ENCODE data around the gene FLT4.
A peak's percentile ranks its signal among the peaks of the same experiment; 100 is the strongest.

Gene FLT4

DNA sequence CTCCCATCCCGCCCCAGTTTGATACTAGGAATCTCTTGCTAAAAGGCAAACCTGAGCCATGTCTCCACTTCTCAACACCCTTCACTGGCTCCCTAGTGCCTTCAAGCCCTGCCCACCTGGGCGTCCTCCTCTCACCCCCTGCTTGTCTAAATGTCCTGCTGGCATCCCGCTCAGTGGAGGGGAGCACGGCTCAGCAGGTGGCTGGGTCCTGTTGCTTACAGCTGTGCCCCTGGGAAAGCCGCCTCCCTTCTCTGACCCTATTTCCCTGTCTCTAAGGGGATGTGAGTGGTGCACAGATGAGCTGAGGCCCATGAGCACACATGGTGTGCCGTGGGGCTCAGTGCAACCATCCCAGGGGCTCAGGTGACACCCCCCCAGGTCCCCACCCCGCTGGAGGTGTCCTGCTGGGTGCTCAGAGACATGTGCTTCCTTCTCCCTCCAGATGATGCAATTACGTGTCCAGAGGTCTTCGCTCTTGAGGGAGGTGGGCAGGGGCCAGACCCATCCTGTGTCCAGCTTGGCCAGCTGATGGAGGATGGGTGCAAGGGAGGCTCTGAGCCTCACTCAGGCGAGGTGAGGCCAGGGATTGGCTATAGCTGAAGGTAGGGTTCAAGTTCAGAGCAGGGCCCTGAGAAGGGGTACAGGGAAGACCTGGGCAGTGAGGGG is 24.1 kb downstream of the FLT4 start:
- DNase-seq: no peak

DNA sequence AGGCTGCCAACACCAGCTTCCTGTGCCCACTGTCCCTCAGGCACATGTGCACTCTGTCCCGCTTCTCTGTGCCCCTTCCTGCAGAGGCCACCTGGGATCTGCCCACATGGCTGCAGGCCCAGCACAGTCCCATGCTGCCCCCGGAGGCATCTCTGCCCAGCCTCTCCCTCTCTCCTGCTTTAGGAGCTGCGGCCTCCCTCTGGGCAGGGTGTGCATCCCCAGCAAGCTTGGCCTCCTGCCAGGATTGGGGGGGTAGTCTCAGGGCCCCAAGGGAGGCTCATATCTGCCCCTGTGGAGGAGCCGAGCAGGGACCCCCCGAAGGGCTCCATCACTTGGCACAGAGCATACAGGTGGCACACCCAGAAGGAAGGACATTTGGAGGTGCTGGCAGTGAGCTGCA is 24.8 kb downstream of the FLT4 start:
- DNase-seq: no peak

DNA sequence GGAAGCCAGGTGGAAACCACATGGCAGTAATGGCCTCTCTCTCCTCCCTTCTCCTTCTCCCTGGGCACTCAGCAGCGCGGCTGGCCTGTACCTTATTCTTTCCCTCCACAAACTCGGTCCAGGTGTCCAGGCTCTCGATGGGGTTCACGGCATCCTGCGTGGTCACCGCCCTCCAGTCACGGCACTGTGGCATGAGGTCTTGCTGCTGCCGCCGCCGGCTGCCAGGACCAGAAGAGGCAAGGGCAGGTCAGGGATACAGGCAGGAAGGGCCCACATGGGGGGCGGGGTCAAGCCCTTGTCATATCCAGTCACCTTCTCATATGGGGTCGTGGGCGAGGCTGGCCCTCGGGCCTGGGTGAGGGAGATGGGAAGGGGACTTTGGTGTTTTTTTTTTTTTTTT is 25.6 kb downstream of the FLT4 start:
- no peak for DNase-seq

- no peak for DNase-seq
These were observed 26.0 kb downstream of the FLT4 start for GRCh38 chr5:180623411-180623834.

DNA sequence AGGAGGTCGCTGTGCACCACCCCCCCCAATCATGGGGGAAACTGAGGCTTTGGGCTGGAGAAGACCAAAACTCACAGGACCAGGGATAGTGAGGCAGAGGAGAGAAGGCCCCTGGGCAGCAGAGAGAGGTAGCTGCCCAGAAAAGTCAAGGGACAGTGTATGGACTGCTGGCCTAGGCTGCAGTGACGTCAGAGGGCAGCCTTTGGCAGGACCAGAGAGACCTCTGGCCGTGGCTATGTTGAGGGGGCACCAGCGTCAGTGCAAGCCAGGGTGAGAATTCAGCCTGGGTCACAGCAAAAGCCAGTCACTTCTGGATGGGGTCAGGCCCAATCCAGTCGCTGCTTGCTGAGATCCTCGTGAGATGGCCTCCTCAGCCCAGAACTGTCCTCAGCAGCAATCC is 26.5 kb downstream of the FLT4 start:
- no peak for DNase-seq

DNA sequence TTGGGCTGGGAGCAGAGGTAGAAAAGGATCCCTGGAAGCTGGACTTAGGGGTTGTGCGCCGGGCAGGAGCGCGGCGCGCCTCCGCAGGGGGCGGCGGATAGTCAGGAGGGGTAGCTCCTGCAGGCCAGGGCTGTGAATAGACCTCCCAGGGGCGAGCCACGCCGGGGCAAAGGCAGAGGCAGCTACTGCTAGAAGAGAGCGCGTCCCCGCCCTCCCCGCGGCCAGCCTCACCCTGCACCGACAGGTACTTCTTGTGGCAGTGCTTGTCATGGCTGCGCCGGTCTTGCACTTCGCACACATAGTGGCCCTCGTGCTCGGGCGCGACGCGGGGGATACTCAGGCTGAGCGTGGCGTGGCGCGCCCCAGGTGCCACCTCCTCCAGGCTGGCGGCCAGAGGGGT is 28.1 kb downstream of the FLT4 start:
- DNase-seq: no peak

- no peak for DNase-seq
These were observed 29.4 kb downstream of the FLT4 start for GRCh38 chr5:180620014-180620413.

DNA sequence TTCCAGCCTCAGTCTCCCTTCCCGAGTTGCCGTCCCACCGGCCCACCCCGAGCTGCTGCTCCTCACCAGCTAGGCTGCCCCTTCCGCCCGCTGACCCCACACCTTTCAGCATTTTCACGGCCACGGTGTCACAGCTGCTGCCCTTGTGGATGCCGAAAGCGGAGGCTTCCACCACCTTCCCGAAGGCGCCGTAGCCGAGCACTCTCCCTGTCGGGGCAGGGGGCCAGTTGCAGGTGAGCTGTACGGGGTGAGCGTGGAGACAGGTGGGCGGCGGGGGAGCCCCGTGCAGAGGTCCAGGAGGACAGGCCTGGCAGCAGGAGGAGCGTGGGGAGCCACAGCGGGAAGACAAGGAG is 29.9 kb downstream of the FLT4 start:
- DNase-seq: no peak

DNA sequence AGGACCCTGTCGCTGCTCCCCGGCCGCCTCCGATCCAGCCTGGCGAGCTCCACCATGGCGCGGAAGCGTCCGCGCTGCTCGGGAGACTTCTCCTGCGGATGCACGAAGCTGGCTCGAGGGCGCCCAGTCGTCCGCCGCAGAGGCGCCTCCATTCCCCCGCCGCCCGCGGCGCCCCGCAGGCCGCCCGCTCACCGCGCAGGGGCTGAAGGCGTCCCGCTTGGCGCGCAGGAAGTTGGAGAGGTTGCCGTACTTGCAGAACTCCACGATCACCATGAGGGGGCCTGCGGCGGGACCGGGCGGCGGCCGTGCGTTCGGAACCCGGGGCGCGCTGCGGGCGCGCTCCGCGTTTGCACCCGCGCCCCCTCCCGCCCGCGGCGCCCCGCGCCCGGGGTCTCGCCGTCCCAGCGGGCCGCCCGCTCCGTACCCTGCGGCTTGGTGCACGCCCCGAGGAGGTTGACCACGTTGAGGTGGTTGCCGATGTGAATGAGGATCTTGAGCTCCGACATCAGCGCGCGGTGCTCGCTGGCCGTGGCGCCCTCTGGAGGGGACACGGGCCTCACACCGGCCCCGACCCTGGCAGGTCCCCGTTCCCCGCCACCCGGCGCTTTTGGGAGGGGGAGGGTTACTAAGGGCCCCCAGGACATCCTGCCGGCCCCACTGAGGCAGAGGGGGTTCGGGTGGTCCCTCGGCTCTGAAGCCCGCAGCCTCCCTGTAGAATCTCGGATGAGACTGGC is 30.4 kb downstream of the FLT4 start:
- DNase-seq: peak; percentile 14

GRCh38 chr5:180618487-180618828 is 30.9 kb downstream of the FLT4 start:
- DNase-seq: no peak

DNA sequence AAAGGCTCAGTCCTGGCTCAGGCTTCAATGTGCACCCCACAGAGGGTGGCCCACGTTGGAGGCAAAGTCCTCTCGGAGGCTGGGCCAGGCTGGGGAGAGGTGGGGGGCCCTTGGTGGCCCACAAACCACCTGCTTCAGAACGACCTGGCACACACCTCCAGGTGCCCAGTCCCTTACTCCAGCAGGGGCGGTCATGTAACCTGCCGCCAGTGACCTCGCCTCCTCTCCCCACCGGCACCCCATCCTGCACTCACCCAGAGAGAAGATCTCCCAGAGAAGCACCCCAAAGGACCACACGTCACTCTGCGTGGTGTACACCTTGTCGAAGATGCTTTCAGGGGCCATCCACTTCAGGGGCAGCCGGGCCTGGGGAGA is 35.6 kb downstream of the FLT4 start:
- DNase-seq: no peak

DNA sequence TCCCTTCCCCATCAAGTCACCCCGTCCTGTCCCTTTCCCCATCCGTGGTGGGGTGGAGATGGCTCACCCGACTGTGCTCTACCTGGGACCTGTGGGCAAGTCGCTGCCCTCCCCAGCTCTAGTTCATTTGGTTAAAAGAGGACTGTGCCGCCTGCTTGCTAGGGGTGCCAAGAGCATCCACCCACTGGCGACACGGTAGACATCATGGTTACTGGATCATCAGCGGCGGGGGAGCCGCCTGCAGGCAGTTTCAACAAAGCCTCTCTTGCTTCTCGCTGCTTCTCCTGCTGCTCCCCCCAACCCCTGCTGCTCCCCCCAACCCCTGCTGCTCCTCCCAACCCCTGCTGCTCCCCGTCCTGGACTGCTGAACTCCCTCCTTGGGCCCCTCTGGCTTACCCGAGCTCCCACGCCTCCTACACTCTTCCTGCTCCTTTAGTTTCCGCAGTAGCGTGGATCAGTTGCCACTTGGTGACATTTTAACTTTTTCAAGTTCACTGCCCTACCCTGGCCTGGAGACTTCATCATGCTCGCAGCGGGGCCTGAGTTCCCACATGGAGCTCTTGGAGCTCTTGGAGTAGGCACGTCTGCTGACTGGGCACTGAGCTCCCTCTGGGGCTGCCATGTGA is 36.1 kb downstream of the FLT4 start:
- no peak for DNase-seq

DNA sequence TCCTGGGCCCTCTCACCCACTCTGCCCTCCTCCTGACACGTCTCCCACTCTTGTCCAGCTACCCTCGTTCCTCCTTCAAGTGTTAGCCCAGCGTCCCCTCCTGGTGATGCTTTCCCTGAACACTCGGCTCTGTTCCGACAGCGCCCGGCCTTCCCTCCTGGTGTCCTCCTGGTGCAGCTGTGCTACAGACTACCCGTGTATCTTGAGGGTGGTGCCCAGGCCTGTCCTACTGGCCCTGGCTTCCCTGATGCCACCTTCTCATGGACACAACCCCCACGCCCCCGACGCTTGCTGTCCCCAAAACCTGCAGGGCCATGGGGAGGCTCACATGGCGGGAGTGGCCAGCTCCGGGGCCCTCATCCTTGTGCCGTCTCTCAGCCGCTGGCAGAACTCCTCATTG is 36.7 kb downstream of the FLT4 start:
- no peak for DNase-seq

- DNase-seq: no peak
These were observed 38.1 kb downstream of the FLT4 start for GRCh38 chr5:180611140-180611850.

- no peak for DNase-seq
These were observed 39.4 kb downstream of the FLT4 start for GRCh38 chr5:180609817-180610550.

GRCh38 chr5:180609386-180609785 is 40.0 kb downstream of the FLT4 start:
- DNase-seq: no peak

GRCh38 chr5:180608572-180609310 is 40.7 kb downstream of the FLT4 start:
- DNase-seq: no peak

- DNase-seq: no peak
These were observed 41.4 kb downstream of the FLT4 start for GRCh38 chr5:180607861-180608571.

DNA sequence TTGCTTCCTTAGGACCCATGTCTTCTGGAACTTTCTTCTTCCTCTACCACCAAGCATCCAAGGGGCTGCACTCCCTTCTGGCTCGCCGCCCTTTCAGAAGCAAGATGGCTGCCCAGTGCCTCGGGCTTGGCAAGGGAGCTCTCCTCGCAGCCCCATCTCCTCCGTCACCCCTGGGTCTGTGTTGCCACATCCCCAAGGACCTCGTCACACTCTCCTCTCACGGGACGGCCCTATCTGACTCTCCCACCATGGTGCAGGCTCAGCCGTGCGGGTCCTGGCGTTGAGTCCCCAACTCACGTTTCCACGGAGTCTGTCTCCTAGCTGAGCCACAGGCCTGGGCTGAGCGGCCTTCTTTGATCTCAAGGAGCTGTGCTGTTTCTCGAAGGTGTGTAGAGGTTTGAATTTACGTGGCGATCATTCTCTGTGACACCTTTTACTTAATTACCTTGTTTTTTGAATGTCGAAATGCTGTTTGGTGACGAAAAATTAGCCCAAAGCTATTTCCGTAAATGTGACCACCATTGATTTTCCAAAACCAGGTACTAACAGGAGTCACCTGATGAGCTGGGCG is 43.1 kb downstream of the FLT4 start:
- DNase-seq: no peak

- DNase-seq: no peak
These were observed 43.7 kb downstream of the FLT4 start for GRCh38 chr5:180605554-180606214.

DNA sequence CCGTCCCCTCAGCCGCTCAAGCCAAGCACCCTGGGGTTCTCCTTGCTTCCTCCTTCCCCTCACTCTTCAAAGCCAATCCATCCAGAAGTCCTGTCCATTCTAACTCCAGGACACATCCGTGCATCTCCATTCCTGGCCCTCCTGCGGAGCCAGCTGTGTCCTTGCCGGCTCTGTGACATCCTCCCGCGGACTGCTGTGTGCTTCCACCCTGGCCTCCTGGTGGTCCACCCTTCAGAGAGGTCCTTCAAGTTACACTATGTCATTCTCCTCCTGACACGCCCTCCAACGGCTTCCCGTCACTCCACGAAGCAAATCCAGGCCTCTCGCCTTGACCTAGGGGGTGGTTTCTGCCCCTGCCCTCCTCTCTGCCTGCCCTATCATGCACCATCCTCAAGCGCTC is 45.1 kb downstream of the FLT4 start:
- DNase-seq: no peak
